Retinal pigment epithelial cell (primary cell): ENCODE data around the gene LCNL1.

Experiments
- DNase-seq: peaks from one replicate; pipeline ENCODE4 v3.0.0-alpha.2; 2010; ENCODE audit warnings: low read depth
- H3K4me3 ChIP-seq: 2 replicates; pipeline ENCODE4 v1.5.1; 2011; ENCODE audit warnings: mild to moderate bottlenecking, low read length, control low read depth, moderate library complexity
- TF ChIP-seq, protein P1 (sequence below): conservative IDR thresholded peaks from 2 replicates; pipeline ENCODE4 v1.5.1; 2011; ENCODE audit warnings: low read depth, low read length, control low read depth, inconsistent platforms

The LCNL1 gene

DNA sequence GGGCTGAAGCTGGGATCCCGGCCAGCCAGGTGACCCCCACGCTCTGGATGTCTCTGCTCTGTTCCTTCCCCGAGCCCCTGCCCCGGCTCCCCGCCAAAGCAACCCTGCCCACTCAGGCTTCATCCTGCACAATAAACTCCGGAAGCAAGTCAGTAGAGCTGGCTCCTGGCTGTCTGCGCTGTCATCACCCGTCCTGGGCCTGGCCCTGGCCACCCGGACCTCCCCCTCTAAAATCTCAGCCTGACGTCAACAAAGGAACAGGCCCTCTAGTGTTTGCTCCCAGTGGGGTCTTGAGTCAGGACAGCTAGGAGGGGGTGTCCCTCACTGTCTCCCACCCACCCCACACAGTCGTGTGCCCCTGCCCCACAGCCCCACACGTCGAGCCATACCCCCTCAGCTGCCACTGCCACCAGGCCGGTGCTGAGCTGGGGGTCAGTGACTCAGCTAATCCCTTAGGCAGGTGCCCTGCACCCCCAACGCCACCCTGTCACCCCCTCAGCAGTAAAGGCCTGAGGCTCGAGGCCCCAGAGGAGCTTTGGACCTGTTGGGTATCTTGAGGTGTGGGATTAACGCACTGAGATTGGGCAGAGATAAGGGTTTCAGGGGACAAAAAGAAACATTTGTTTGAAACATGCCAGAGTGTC lies 1.1 kb upstream of the LCNL1 start:
- no peak for DNase-seq
- no peak overlapping the region for H3K4me3 ChIP-seq
- TF ChIP-seq, protein P1, sequence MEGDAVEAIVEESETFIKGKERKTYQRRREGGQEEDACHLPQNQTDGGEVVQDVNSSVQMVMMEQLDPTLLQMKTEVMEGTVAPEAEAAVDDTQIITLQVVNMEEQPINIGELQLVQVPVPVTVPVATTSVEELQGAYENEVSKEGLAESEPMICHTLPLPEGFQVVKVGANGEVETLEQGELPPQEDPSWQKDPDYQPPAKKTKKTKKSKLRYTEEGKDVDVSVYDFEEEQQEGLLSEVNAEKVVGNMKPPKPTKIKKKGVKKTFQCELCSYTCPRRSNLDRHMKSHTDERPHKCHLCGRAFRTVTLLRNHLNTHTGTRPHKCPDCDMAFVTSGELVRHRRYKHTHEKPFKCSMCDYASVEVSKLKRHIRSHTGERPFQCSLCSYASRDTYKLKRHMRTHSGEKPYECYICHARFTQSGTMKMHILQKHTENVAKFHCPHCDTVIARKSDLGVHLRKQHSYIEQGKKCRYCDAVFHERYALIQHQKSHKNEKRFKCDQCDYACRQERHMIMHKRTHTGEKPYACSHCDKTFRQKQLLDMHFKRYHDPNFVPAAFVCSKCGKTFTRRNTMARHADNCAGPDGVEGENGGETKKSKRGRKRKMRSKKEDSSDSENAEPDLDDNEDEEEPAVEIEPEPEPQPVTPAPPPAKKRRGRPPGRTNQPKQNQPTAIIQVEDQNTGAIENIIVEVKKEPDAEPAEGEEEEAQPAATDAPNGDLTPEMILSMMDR, result no peak

DNA sequence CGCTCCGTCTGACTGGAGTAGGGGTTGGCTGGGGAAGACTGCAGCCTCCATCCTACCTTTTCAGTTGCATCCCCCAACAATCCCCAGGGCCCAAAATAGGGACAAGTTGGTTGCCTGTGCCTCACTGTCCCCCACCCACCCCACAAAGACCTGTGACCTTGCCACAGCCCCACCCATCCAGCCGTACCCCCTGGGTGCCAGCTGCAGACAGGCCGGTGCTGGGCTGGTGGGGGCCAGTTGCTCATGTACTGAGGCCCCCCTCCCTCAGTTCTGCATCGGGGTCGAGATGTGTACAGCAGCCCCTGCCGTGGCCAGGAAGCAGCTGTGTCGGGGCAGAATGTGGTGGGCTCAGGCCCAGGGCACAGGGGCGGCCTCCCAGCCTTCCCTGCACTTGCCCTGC lies 374 bp downstream of the LCNL1 start:
- H3K4me3 ChIP-seq, result no peak overlapping the region
- TF ChIP-seq, protein P1, result no peak
- no peak for DNase-seq

DNA sequence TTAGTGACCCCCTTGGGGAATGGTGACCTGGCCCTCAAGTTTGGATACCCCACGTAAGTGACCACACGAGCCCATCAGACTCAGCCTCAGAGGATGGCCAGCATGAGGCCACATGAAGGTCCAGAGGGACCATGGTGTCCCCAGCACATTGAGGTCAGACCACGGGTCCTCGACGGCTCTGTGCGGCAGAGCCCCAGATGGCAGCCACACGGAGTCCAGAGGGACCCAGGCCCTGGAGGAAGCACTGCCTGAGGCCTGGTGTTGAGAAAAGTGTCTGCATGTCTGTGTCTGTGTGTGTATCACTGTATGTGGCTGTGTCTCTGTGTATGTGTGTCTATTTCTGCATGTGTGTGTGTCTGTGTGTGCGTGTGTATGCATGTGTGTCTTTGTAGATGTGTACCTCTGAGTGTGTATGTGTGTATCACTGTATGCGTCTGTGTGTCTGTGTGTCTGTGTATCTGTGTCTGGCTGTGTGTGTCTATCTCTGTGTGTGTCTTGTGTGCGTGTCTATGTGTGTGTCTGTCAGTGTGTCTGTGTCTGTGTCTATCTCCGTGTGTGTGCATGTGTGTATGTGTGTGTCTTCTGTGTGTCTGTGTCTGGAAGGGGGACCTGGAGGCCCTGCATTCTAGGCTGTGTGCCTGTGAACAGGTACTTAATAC lies 992 bp downstream of the LCNL1 start:
- DNase-seq, result no peak
- no peak overlapping the region for H3K4me3 ChIP-seq
- TF ChIP-seq, protein P1, result no peak

DNA sequence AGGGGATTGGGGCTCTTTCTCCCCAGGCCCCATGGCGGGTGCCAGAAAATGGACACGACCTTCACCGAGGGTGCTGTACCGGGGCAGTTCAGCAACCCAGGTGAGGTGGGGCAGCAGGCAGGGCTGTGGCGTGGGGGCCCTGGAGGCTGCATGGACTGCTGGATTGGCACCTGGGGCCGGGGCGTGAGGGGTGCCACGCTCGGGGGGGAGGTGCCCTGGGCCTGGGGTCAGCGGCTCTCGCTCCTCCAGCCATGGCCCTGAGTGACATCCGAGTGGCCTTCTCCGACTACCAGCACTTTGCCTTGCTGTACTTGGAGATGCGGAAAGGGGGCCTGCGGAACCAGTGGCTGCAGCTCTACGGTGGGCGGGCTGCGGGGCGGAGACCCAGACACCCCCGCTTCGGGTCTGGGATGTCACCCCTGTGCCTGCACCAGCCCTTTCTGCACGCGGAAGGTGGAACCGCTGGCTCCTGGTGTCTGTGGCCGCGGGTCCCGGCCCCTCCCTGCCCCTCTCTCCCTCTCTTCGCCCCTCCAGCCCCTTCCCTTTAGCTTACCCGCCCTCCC lies 1.8 kb downstream of the LCNL1 start:
- TF ChIP-seq, protein P1, result no peak
- H3K4me3 ChIP-seq, result no peak overlapping the region

DNA sequence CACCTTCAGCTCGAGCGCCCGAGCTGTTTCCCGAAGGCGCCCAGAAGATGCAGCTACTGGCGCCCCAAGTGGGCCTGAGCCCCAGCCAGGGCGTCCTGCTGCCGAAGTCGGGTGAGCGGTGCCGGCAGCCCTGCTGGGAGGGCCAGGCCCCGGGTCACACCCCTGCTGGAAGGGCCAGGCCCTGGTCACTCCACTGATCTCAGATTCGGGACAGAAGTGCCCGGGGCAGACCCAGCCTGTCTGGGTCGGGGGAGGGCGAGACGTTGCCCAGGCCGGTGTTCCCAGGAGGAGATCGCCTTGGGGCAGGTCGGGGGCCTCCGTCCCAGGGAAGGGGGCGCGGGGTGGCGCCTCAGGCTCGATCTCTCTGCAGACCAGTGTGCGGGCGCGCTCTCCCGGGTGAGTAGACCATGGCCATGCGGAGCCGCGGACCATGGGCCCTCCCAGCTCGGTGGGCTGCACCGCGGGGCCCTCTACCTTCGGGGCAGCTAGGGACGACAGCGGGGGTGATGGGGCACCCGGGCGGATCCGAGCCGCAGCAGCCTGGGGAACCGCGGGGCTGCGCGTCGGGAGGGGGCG lies 2.3 kb downstream of the LCNL1 start:
- no peak for DNase-seq
- H3K4me3 ChIP-seq, result no peak overlapping the region
- TF ChIP-seq, protein P1, result no peak

More for the DNA sequence above, 1.8 kb downstream of the LCNL1 start:
- no peak for DNase-seq

DNA sequence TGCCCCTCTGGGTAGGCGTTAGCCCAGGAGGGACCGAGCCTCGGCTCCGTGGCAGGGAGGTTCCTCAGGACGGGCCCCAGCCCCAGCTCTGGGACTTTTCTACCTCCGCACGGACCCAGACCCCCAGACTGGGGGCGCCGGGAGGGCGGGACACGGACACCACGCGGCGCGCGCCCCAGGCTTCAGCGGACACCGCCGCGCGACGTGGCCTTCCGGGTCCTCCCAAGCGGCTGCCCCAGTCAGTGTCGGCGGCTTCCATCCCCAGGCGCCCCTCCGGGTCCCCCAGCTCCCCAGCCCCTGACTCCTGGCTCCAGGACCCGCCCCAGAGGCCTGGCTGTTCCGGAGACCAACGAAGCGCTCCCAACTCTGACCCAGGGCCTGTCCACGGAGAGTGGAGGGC lies 3.1 kb downstream of the LCNL1 start:
- no peak for DNase-seq

More for the DNA sequence above, 3.1 kb downstream of the LCNL1 start:
- H3K4me3 ChIP-seq, result no peak overlapping the region
- TF ChIP-seq, protein P1, result no peak
